Left lobe of liver (tissue), 2 donors: ENCODE data around the gene DLX3. TPM values are rescaled to one million over a fixed set of nuclear protein-coding genes. Genes with fewer than 3 reads are reported as not detected.

Experiments used
- ATAC-seq: fragments of 200-7000 bp; cut with Tn5 transposase; one replicate; pipeline ENCODE4 v1.9.1; 2020; ENCODE audit warnings: mild to moderate bottlenecking, moderate library complexity
- DNase-seq: peaks from one replicate; pipeline ENCODE4 v3.0.0-alpha.2; 2020; ENCODE audit warnings: low spot score
- total RNA-seq: library from RNA; stranded (reverse); gene quantifications from one replicate; pipeline ENCODE4 v1.2.1, GENCODE V29; 2021
- donor health status: DM: no; HTN: no; CAD: no; lungs with moderate emphysema.
- donor health status: DM: no; HTN: yes; CAD: no.

Gene DLX3
- total RNA-seq, 1 donor from 2014 or later, result not detected

DNA sequence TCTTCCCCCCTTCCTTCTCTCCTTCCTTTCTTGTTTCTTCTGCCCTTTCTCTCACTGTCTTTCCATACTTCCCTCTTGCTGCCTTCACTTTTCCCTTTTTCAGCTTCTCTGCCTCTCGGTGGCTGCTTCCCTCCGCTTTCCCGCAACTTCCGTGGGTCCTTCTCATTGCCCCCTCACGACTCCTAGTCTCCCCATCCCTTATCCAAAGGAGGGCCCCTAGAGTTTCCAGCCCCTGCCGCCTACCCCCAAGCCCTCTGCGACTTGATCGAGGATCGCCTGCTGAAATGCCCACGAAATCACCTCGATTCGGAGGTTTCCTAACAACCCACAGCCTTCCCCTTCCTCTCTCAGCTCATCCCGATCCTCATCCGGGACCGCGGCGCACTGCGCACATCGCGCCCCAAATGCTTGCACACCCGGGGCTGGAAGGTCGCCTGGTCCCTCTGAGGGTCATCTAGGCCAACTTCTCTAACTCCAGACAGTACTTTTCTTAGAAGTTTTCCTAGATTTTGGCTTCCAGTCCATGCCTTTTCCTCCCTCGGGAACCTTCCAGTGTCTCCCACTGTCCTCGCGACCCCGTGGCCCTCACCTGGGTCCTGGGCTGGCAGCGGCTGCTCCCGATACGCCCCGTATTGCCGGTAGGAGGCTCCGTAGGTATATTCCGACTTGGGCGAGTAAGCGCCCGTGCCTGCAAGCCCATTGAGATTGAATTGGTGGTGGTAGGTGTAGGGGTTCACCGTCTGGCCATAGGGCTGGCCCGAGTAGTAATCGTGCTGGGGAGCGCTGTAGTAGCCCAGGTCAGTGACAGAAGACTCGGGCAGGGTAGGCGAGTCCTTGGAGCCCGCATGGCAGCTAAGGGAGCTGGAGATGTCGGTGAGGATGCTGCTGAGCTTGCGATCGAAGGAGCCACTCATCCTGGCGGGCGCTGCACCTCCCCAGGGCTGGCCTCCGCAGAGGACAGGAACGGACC lies 654 bp downstream of the DLX3 start:
- ATAC-seq (no peak), DNase-seq (peak; percentile 35)

DNA sequence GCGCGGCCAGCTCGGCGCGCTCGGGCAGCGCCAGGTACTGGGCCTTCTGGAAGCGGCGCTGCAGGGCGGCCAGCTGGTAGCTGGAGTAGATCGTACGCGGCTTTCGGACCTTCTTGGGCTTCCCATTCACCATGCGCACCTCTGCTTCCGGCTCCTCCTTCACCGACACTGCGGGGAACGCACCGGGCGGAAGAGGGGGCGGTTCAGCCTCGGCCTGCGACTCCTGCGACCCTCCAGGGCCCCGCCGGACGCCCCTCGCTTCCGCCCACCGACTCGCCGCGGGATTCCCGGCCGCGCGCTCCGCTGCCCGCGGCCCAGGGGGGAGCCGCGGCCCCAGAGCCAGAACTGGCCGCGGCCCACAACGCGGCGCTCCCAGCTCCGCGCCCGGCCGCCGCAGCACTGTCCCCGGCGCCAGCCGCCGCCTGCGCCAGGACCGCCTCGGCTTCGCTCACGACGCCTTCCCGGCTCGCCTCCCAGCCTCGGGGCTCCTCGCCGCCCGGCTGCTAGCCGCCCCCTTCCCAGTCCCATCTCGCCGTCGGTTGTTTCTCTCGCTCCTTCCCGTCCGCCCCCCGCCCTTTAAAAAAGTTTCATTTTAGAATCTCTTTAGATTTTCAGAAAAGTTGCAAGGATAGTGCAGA lies 1.5 kb downstream of the DLX3 start:
- no peak for DNase-seq
- peak; percentile 42 for ATAC-seq

DNA sequence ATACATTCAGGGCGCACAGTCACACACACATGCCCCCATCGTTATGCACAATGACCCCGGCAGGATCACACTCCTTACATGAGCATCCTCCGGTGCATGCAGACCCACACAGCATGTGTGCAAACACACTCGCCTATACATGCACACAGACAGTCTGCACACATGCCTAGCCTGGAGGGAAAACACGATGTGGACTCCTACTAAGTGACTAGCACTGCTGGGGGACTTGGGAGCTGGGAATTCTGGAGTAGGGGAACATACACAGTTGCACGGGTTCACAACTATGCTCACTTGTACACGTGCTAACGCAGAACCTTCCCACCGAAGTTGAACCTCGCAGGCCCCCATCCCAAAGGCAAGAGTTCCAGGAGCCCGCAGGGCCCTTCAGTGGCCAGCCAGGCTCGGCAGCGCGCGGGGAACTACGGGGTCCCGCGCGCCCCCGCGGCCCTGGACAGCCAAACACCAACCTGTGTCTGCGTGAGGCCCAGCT lies 2.0 kb downstream of the DLX3 start:
- ATAC-seq (no peak), DNase-seq (no peak)

DNA sequence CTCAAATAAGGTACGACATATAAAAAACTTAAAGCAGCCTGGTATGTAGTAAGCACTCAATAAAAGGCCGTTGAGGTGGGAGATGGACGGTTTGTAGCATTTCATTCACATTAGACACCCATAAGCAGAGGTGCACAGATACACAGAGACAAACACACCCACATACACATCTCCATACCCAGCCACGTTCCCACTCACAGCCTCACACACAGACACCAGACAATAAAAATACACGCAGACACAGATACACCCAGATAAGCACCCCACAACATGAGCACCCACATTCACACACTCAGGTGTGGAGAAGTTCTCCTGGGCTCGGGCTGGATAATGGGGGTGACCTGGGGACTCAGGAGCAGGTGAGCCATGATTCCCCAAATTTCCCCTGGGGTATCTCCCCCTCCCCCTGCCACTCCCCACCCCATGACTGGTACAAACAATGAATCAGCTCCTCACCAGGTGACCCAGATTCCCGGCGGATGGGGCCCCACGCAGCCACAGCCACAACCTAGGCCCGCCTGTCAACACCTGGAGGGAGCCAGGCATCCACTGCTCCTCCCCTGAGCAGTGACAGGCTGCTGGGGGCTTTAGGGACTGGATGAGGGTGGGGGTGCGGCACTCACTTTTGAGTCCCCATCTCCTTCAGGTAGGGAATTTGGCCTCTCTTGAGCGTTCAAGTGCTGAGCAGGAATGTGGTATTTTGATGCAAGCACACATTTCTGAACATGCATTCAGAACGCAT lies 2.7 kb downstream of the DLX3 start:
- no peak for DNase-seq
- no peak for ATAC-seq

DNA sequence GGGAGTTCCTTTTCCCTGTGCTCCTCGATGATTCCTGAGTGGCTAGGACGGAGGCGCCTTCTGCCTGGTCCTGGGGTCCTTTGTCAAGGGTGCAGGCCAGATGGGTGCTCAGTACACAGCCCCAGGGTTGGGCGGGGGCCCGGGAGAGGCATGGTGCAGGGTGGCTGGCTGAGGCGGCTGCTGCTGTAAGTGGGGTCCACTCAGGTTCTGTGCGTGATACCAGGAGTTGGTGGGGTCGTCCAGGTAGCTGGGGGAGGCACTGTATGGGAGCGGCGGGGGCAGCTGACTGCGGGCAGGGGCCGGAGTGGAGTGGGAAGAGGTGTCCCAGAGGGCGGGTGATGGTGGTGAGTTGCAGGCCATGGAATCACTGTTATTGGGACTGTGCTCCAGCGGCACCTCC lies 3.6 kb downstream of the DLX3 start:
- DNase-seq, result no peak
- no peak for ATAC-seq

DNA sequence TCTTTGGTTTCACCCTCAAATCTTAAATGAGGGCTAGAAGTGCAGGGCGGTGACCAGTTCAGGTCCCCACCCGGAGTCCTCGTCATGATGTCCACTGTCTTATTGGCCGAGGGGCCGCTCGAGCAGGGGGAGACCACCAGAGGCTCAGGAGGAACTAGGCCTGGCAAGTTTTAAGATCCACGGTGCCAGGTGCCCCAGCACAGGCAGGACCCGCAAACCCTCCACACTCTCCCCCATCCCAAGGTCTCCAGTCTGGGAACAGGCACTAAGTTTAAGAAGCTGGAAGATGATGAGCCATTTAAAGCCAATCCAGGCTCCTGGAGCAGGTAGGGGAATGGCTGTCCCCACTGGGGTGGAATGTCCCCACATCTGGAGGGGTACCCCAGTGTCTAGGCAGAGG lies 4.1 kb downstream of the DLX3 start:
- ATAC-seq, result no peak
- DNase-seq, result no peak

DNA sequence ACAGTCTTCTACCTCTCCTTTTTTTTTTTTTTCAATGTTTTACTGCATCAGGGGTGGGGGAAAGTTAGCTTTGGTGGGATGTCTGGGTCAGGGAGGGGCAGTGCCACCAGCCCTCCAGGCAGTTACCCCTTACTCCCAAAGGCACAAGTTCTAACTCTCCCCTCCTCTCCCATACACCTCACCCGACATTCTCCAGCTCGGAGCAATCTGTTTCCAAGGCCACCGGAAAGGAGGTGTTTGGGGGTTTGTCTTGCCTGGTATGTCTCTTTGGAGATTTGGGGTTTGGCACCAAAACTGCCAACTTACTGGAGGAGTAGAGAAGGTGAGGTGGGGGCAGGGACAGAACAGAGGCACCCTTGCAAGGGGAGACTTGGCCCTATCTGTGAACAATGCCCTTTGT lies 4.7 kb downstream of the DLX3 start:
- ATAC-seq (no peak), DNase-seq (no peak)

DNA sequence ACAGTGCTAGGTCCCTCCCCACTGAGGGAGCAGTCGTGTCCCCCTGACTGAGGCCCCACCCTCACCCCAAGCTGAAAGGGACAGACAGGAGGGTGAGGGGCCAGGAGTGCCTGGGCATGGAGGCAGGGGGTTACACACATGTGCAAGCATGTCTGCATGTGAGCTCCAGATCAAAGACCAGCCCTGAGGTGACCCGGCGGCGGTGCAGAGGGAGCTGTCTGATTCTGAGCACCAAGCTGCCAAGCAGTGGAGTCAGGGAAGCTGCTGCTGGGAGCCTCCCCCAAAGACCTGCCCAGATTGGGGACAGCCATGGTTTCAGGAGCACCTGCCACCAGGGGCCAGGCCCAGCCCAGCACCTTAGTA lies 5.5 kb downstream of the DLX3 start:
- ATAC-seq (no peak), DNase-seq (no peak)

DNA sequence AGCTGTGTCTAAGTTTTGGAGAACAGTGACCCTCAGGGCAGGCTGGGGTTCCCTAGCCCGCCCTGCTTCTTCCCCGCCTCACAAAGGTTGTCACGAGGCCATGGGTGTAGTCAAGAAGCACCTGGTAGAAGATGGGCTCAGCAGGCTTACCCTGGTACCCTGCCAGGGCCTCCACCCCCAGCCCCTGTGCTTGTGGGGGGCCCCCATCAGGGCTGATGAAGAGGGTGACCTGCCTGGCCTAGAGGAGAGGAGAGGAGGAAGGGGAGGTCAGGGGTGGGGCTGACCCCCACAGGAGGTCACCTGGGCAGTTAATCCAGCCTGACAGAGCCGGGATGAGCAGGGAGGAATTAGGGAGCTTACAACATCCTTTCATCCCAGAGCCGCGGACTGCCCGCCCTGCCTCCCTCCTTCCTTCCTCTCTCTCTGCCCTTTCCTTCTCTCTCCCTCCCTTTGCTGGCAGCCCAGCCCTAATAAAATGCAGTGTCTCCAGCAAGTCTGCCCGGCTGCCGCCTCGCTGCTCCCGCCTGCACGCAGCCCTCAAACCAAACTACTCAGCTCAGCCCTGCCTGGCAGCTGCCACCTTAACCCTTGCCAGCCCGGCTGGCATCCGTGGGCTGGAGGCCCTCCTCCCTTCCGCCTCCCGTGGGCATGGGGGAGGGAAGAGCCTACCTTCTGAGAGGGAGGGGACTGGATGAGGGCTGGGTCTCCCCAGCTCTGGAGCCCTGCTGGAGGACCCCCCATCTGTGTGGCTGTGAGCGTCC lies 7.2 kb downstream of the DLX3 start:
- no peak for DNase-seq

DNA sequence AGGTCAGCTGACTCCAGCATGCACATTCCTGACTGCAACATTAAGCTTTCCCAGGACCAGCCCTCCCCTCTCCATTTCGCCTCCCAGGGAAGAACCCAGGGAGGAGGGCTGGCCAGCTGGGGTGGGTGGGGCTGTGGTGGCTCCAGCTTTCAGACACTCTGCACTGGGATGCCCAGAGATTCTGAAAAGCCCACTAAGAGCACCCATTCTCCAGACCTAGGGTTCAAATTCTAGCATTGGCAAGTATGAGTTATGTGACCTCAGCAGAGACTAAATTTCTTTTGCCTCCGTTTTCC lies 7.8 kb downstream of the DLX3 start:
- DNase-seq, result no peak
- no peak for ATAC-seq

More for the DNA sequence above, 7.2 kb downstream of the DLX3 start:
- ATAC-seq, result no peak

DNA sequence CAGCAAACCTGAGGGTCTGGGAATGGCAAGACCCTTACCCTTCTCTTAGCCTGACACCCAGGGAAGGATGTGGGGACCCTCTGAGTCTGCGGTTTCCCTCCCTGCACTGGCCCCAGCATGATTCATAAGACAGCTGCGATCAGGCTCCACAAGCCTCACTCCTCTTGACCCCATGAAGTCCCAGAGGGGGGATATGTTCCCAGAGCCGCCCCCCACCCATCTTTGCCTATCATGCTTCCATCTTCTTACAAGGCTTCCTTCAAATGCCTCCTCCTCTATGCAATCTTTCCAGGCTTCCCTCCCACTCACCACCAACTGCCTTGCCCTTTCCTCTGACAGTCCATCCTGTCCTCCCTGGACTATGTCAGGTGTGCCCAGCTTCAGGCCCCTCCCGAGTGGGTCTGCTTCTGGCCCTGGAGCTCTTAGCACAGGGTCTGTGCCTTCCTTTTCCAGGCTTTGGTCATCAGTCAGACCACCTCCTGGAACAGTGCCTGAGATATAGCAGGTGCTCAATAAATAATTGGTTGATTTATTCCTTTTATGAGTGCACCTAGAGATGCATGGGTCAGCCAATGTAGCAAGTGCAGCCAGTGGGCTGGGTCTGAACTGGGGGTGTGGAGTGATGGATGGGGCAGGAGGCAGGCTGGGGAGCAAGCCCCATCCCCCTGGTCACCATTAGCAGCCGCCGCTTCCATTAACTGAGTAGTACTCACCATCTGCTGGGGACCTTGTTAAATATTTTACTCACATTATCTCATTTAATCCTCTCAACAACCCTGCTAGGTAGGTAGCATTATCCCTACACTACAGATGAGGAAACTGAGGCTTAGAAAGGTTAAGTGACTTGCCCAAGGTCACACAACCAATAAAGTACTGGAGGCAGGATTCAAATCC lies 8.4 kb downstream of the DLX3 start:
- ATAC-seq, result no peak
- no peak for DNase-seq

DNA sequence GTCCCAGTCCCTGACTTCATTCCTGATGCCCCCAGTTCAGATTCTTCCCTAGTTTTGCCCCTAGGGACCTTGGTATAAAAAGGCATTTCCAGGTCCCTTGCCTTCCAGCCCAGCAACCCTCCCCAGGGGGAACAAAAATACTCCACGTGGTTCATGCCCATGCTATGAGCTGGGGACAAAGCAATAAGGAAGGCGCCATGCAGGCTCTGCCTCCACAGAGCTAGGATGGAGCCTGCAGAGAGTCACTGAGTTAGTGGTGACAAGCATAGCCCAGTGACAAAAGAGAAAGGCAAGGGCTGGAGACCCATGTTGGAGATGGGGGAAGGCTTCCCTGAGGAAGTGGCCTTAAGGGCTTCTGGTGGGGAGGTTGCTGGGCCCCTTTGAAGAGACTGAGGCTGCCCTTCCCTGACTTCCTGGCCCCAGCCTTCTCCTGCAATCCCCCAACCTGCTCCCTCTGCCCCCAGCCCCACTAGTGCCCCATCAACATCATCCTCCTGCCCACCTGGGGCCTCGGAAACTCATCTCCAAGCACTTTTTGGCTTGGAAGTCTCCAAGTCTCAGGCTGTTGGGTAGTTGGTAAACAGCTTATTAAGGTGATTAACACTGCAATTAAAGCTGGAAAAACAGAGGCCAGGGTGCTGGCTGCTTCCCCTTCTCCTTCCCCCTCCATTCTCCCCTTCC lies 9.6 kb downstream of the DLX3 start:
- DNase-seq, result no peak

DNA sequence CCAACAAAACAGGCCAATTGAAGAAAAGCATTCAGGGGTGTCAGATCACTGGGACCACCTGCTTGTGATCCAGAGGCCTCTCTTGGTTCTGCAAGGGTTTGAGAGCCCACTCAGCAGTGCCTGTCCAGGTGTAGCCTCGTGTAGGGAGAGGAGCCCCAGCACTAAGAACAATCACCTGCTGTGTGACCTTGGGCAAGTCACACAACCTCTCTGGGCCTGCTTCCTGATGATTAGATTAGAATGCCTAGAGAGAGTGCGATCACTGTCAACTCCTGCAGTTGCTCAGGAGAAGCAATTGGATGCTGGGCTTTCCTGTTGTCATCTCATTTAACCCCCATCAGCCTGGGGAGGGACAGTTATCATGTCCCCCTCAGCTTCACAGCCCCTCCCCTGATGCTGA lies 10.2 kb downstream of the DLX3 start:
- ATAC-seq (no peak), DNase-seq (no peak)

More for the DNA sequence above, 9.6 kb downstream of the DLX3 start:
- ATAC-seq, result no peak

DNA sequence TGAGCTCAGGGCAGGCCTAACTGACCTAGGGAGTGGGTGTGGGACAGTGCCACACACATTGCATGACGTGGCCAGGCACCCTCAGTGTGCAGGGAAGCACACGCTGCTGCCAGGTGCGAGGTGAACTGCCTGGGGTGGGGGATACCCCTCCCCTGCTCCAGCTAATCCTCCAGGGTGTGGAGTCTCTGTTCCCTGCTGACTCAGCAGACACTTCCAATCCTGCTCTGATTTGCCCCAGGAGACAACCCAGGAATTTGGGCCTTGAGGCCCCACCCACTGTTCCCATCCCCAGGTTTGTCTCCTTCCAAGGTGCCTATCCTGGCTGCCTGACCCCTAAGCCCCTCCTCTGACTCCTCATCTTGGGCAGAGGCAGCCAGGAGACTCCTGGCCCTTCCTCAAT lies 10.7 kb downstream of the DLX3 start:
- no peak for DNase-seq
- no peak for ATAC-seq

DNA sequence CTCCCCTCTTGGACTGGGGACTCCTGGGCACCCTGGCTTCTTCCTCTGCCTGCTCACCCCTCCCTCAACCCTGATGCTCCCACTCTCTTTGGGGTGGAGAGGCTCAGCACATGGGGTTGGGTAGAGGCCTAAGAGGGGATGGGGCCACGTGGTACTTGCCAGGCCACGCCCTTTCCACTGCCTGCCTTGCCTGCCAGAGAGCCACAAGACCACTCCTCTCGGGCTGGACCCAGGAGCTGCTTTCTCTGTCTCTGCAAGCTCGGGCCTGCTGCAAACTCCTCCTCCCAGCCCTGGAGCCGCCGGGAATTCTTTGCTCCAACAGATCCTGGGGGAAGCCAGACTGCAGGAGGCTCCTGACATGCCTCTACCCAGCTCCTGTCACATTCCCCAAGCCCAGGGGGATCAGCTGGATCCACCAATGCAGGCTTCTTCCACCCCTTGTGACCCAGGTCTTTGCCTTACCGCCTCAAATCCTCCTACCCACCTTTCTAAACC lies 14.3 kb downstream of the DLX3 start:
- ATAC-seq (no peak), DNase-seq (no peak)

DNA sequence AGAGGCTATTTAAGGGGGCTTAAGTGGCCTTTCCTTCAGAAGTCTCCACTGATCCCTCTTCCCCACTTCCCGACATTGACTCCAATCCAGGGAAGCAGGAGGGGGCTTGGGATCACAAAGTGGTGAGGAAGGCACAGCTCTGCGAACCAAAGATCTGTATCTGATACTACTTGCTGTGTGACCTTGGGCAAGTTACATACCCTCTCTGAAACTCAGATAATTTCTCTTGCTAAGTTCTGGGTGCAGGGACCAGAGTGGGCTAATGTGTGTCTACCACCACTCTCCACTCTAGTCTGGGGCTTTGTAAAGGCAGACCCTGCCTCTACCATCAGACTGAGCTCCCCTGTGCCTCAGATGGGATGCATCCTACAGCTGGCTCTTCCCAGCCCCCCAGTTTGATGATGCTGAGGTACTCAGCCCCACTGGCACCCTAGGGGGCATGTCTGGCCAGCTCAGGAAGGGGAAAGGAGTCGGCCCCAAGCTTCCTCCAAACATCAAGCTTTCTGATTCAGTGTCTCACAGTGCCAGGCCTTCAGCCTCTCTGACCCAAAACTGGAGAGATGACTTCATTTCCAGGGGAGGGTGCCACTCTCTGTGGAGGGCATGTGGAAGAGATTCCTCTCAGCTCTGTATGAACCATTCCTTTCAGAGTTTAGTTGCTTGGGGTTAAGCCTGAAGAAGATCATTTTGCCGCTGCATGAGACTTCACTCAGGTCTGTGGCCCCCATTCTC lies 15.1 kb downstream of the DLX3 start:
- no peak for ATAC-seq

DNA sequence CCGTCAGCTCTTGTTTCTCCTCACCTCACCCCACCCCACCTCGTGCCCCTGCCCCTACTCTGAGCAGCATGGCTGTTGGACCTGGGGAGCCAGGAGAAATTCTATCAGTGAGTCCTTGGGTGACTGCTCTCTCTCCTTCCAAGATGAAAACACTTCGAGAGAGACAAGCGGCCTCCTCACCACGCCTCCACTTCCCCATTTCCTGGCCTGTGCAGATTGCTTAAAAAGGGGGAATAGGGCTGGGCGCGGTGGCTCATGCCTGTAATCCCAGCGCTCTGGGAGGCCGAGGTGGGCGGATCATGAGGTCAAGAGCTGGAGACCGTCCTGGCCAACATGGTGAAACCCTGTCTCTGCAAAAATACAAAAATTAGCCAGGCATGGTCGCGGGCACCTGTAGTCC lies 16.5 kb downstream of the DLX3 start:
- ATAC-seq (no peak), DNase-seq (no peak)

More for the DNA sequence above, 15.1 kb downstream of the DLX3 start:
- DNase-seq, result no peak
